H1 (cell line): ENCODE data around the gene CXCL12. TPM values are rescaled to one million over a fixed set of nuclear protein-coding genes. Genes with fewer than 3 reads are reported as not detected.

Source experiments
- CTCF ChIA-PET: fragments of 300-600 bp; sonication (Branson Sonifier 250); formaldehyde crosslinking; loops from one replicate; lab custom pipeline; 2021; ENCODE audit not compliant: partially characterized antibody; lab: Charles Lee
- POLR2A ChIA-PET: fragments of 300-600 bp; sonication (Branson Sonifier 250); formaldehyde crosslinking; loops from one replicate; lab custom pipeline; 2021; ENCODE audit warnings: inconsistent platforms; ENCODE audit not compliant: partially characterized antibody; lab: Charles Lee
- DNase-seq, 2 experiments: peaks; one replicate each; pipeline versions ENCODE4 v3.0.0 to v3.0.0-alpha.2; 2010 to 2022; ENCODE audit warnings: low spot score in 2 of 2, low read depth in 1 of 2, mixed read lengths in 1 of 2
- FAIRE-seq: peaks from 2 replicates; lab custom pipeline; 2011; peaks lifted over from hg19 to GRCh38; lab: Jason Lieb, UNC
- H2AFZ ChIP-seq: 2 replicates; pipeline ENCODE4 v1.8.1; 2012; ENCODE audit warnings: low read length, inconsistent platforms
- H2AK5ac ChIP-seq: 2 replicates; pipeline ENCODE4 v1.6.1; 2013; ENCODE audit warnings: low read depth, low read length
- H2BK120ac ChIP-seq: replicated peaks from 2 replicates; pipeline ENCODE3; 2013; ENCODE audit warnings: low read depth, low read length, inconsistent platforms
- H2BK12ac ChIP-seq: 2 replicates; pipeline ENCODE4 v1.6.1; 2013; ENCODE audit warnings: low read depth, low read length
- H2BK15ac ChIP-seq: 2 replicates; pipeline ENCODE4 v1.6.1; 2013; ENCODE audit warnings: low read length
- H2BK20ac ChIP-seq: 2 replicates; pipeline ENCODE4 v1.6.1; 2013; ENCODE audit warnings: low read length
- H2BK5ac ChIP-seq: 2 replicates; pipeline ENCODE4 v1.6.1; 2013; ENCODE audit warnings: low read depth, low read length
- H3K14ac ChIP-seq: 2 replicates; pipeline ENCODE4 v1.6.1; 2013; ENCODE audit warnings: inconsistent platforms; ENCODE audit not compliant: insufficient read length
- H3K18ac ChIP-seq: 2 replicates; pipeline ENCODE4 v1.6.1; 2013; ENCODE audit warnings: low read length; ENCODE audit errors: extremely low read depth
- H3K23ac ChIP-seq: 2 replicates; pipeline ENCODE4 v1.6.1; 2013; ENCODE audit warnings: inconsistent platforms; ENCODE audit not compliant: insufficient read length
- H3K23me2 ChIP-seq: 2 replicates; pipeline ENCODE4 v1.6.1; 2013; ENCODE audit warnings: low read depth, low read length
- H3K27ac ChIP-seq: 2 replicates; pipeline ENCODE4 v1.6.1; 2011; ENCODE audit warnings: low read depth, low read length, inconsistent platforms
- H3K27me3 ChIP-seq, 4 experiments: replicated peaks in 1 of 4; 1 replicate in 1 of 4; 2 replicates in 3 of 4; pipeline versions ENCODE4 v1.6.1 to v1.8.1; 2011 to 2013; ENCODE audit warnings: low read length in 3 of 4, mild to moderate bottlenecking in 3 of 4, inconsistent platforms in 2 of 4, mixed read lengths in 2 of 4, moderate library complexity in 1 of 4; ENCODE audit not compliant: control insufficient read depth in 3 of 4, insufficient read depth in 3 of 4; ENCODE audit errors: extremely low read depth in 1 of 4
- H3K36me3 ChIP-seq, 4 experiments: 2 replicates each; pipeline versions ENCODE4 v1.6.1 to v1.8.1; 2011 to 2013; ENCODE audit warnings: mild to moderate bottlenecking in 4 of 4, low read length in 3 of 4, moderate library complexity in 2 of 4, control low read depth in 1 of 4, inconsistent platforms in 1 of 4; ENCODE audit not compliant: insufficient read depth in 4 of 4, control insufficient read depth in 2 of 4
- H3K4ac ChIP-seq: replicated peaks from 2 replicates; pipeline ENCODE3; 2013; ENCODE audit warnings: low read length, low read depth, mixed read lengths, inconsistent platforms; ENCODE audit not compliant: insufficient read length
- H3K4me1 ChIP-seq, 4 experiments: replicated peaks in 1 of 4; 1 replicate in 1 of 4; 2 replicates in 3 of 4; pipeline versions ENCODE4 v1.6.1 to v1.8.1; 2011 to 2013; ENCODE audit warnings: low read length in 3 of 4, inconsistent platforms in 2 of 4, mixed read lengths in 1 of 4; ENCODE audit not compliant: insufficient read depth in 4 of 4, control insufficient read depth in 3 of 4
- H3K4me2 ChIP-seq, 2 experiments: 2 replicates each; pipeline versions ENCODE4 v1.6.1 to v1.8.1; 2011 to 2013; ENCODE audit warnings: low read depth in 2 of 2, low read length in 2 of 2, control low read depth in 1 of 2, inconsistent platforms in 1 of 2, mild to moderate bottlenecking in 1 of 2; ENCODE audit not compliant: insufficient read depth in 1 of 2
- H3K4me3 ChIP-seq, 4 experiments: fragments of 200-600, 300-600 bp in 1 of 4; sonication (generic), shearing (Covaris generic), sonication (Bioruptor Twin) in 1 of 4; 2 replicates each; pipeline versions ENCODE4 v1.5.1 to v1.8.1; 2011 to 2016; ENCODE audit warnings: low read length in 4 of 4, low read depth in 3 of 4, control low read depth in 2 of 4, inconsistent platforms in 2 of 4, mild to moderate bottlenecking in 2 of 4, mixed read lengths in 1 of 4, moderate library complexity in 1 of 4; ENCODE audit not compliant: insufficient read depth in 2 of 4; ENCODE audit errors: extremely low read depth in 1 of 4
- H3K56ac ChIP-seq: replicated peaks from 2 replicates; pipeline ENCODE3; 2013; ENCODE audit warnings: low read depth, mild to moderate bottlenecking, mixed read lengths, low read length, inconsistent platforms; ENCODE audit not compliant: insufficient read length
- H3K79me1 ChIP-seq: 2 replicates; pipeline ENCODE4 v1.6.1; 2013; ENCODE audit warnings: low read depth, low read length, control low read depth
- H3K79me2 ChIP-seq, 2 experiments: 2 replicates each; pipeline versions ENCODE4 v1.6.1 to v1.8.1; 2012 to 2013; ENCODE audit warnings: low read length in 2 of 2, mild to moderate bottlenecking in 2 of 2, inconsistent platforms in 1 of 2; ENCODE audit not compliant: insufficient read depth in 2 of 2, control insufficient read depth in 1 of 2
- H3K9ac ChIP-seq, 4 experiments: replicated peaks in 1 of 4; 1 replicate in 1 of 4; 2 replicates in 3 of 4; pipeline versions ENCODE4 v1.6.1 to v1.8.1; 2011 to 2013; ENCODE audit warnings: low read depth in 3 of 4, low read length in 3 of 4, control low read depth in 2 of 4, mild to moderate bottlenecking in 2 of 4, moderate library complexity in 2 of 4, inconsistent platforms in 1 of 4; ENCODE audit errors: extremely low read depth in 1 of 4
- H3K9me3 ChIP-seq, 2 experiments: 2 replicates each; pipeline versions ENCODE4 v1.6.1 to v1.8.1; 2012 to 2013; ENCODE audit warnings: mild to moderate bottlenecking in 2 of 2, moderate library complexity in 2 of 2, control low read depth in 1 of 2, inconsistent platforms in 1 of 2, low read depth in 1 of 2, low read length in 1 of 2, mixed read lengths in 1 of 2; ENCODE audit not compliant: insufficient read depth in 2 of 2
- H4K20me1 ChIP-seq, 2 experiments: replicated peaks in 1 of 2; 2 replicates each; pipeline versions ENCODE3 to v1.8.1; 2011 to 2013; ENCODE audit warnings: inconsistent platforms in 2 of 2, low read length in 2 of 2, mild to moderate bottlenecking in 1 of 2; ENCODE audit not compliant: insufficient read depth in 2 of 2, control insufficient read depth in 1 of 2
- H4K5ac ChIP-seq: 2 replicates; pipeline ENCODE4 v1.6.1; 2013; ENCODE audit warnings: low read length, low read depth, mixed read lengths, inconsistent platforms; ENCODE audit not compliant: insufficient read length
- H4K8ac ChIP-seq: 2 replicates; pipeline ENCODE4 v1.8.0; 2013; ENCODE audit warnings: mild to moderate bottlenecking, moderate library complexity, low read length, inconsistent platforms; ENCODE audit not compliant: insufficient read depth; ENCODE audit errors: extremely low read depth
- H4K91ac ChIP-seq: replicated peaks from 2 replicates; pipeline ENCODE3; 2013; ENCODE audit warnings: low read length, mixed read lengths, inconsistent platforms; ENCODE audit not compliant: insufficient read length
- CBX5 ChIP-seq: fragments of 300-800, 300-1000 bp; sonication (generic); IDR thresholded peaks from 2 replicates; pipeline ENCODE4 v1.7.1; 2016; ENCODE audit warnings: antibody characterized with exemption, low read length, low read depth
- CTCF ChIP-seq, 3 experiments: IDR thresholded peaks; 1 replicate in 2 of 3; 2 replicates in 1 of 3; pipeline versions ENCODE4 v1.5.1 to v1.6.1; 2011; ENCODE audit warnings: low read length in 3 of 3, mild to moderate bottlenecking in 3 of 3, inconsistent platforms in 2 of 3, low read depth in 1 of 3, moderate library complexity in 1 of 3; ENCODE audit not compliant: insufficient read depth in 1 of 3; ENCODE audit errors: control extremely low read depth in 1 of 3
- GTF2F1 ChIP-seq: IDR thresholded peaks from 2 replicates; pipeline ENCODE4 v1.6.1; 2012; ENCODE audit warnings: low read depth, low read length, improper control_type of control experiment, borderline replicate concordance
- MAFK ChIP-seq: IDR thresholded peaks from 2 replicates; pipeline ENCODE4 v1.6.1; 2012; ENCODE audit warnings: low read depth, mild to moderate bottlenecking, improper control_type of control experiment, low read length
- SP1 ChIP-seq: IDR thresholded peaks from 2 replicates; pipeline ENCODE4 v1.6.1; 2011; ENCODE audit warnings: low read depth, low read length
- TEAD4 ChIP-seq: IDR thresholded peaks from 2 replicates; pipeline ENCODE4 v1.6.1; 2012; ENCODE audit warnings: low read depth, low read length, inconsistent platforms, mixed read lengths
- WGBS, 2 experiments: shearing (Covaris generic) in 1 of 2; methylation state at CpG; one replicate each; pipeline versions ENCODE4 v1.1.6 to v1.1.7; 2013 to 2015; ENCODE audit warnings: low lambda C conversion rate in 2 of 2, mixed read lengths in 2 of 2, inconsistent platforms in 1 of 2, low coverage in 1 of 2, missing lambda C conversion rate in 1 of 2; ENCODE audit not compliant: insufficient replicate concordance in 2 of 2, insufficient coverage in 1 of 2, insufficient read length in 1 of 2; ENCODE audit errors: extremely low coverage in 1 of 2, missing lambda C conversion rate in 1 of 2; 5-methylcytosine and 5-hydroxymethylcytosine counted together
- polyA plus RNA-seq, 7 experiments: library from polyadenylated mRNA; depleted of rRNA in 3 of 7; stranded (reverse) in 5 of 7; unstranded in 2 of 7; fragments of >200 nt in 5 of 7; fragments of 200-250 nt in 2 of 7; gene quantifications; 1 replicate in 5 of 7; 2 replicates in 1 of 7; 4 replicates in 1 of 7; pipeline versions ENCODE4 v1.2.1 to v1.2.3, GENCODE V29; 2011 to 2013; ENCODE audit warnings: missing spikeins in 2 of 7, mixed read lengths in 2 of 7
- total RNA-seq: library from RNA; stranded (reverse); fragmentation: NEBNext Ultra II Directional; extraction: Animal tissue kit (Norgen Biotek cat#: 25700); gene quantifications from 2 replicates; pipeline ENCODE4 v1.2.1, GENCODE V29; 2021

Gene CXCL12
- total and polyA plus RNA-seq, 2 of the 8 experiments (the other 6 are each of a cell fraction or from before 2014, with no cell fraction given): 51.4 to 53.8 TPM

GRCh38 chr10:44400541-44400940 lies 15.6 kb upstream of the CXCL12 start:
- CTCF ChIA-PET: interaction anchor here (0.7 to 2.1 kb wide), 12 partner anchors 11 to 705 kb away, joined by 3 to 9 read pairs (median 4); no protein-coding TSS in a partner anchor
- Histone ChIP-seq H2AFZ (no peak overlapping the region), H2BK5ac (peak overlapping the region; percentile 98), H2BK12ac (no peak overlapping the region; the same call in 1 of the 2 replicates), H2BK15ac (no peak overlapping the region), H3K79me2 (no peaks in the 10 kb centered on the region), H3K4ac (peak overlapping the region; percentile 55), H3K36me3 (no peaks in the 10 kb centered on the region), H3K14ac (no peak overlapping the region), H3K9me3 (no peaks in the 10 kb centered on the region; a peak in 1 of 4 replicates), H4K91ac (peak overlapping the region; percentile 88), H4K5ac (no peak overlapping the region), H4K20me1 (no peaks in the 10 kb centered on the region), H3K9ac (no peak overlapping the region), H3K4me2 (peak overlapping the region; percentile 51 to 69), H3K27me3 (peaks cover 0 to 2% (median 0%) of the 10 kb centered on the region in 4 experiments; a peak in 1 of 7 replicates), H3K4me3 (peak overlapping the region in 3 of 4 experiments; percentile 2 to 49 (median 10); a peak in 3 of 8 replicates), H3K23me2 (no peaks in the 10 kb centered on the region), H2BK120ac (no peak overlapping the region), H3K56ac (no peak overlapping the region), H3K27ac (no peak overlapping the region), H2BK20ac (peak overlapping the region; percentile 98; the same call in 1 of the 2 replicates), H3K23ac (no peak overlapping the region), H4K8ac (no peak overlapping the region), H2AK5ac (no peak overlapping the region), H3K4me1 (peaks cover 7 to 25% (median 24%) of the 10 kb centered on the region in 4 experiments), H3K18ac (peak overlapping the region; percentile 96; the same call in 1 of the 2 replicates), H3K79me1 (no peaks in the 10 kb centered on the region)
- FAIRE-seq: peak; percentile 88
- WGBS, 2 experiments: 4% methylated on average over 4 of the region's 4 CpGs; no CpG with 5 or more reads in 1 of the 2 experiments
- no peak for DNase-seq
- POLR2A ChIA-PET: interaction anchor here (1.4 kb wide), 1 partner anchor 15 kb away, joined by 3 read pairs; no protein-coding TSS in a partner anchor
- TF ChIP-seq CTCF (IDR thresholded peaks at IDR 0.05; ENCODE audit: control extremely low read depth in 1 of 3, insufficient read depth in 1 of 3, low read depth in 1 of 3, low read length in 3 of 3): no peak
- peak; percentile 90 for TF ChIP-seq SP1
- TF ChIP-seq GTF2F1: no peak
- TF ChIP-seq TEAD4: peak; percentile 66; the same call in 1 of the 2 replicates
- no peak; the same call in 1 of the 2 replicates for TF ChIP-seq MAFK
- no peak for TF ChIP-seq CBX5
